Cardiac muscle cell (in vitro differentiated cells and primary cell): ENCODE measurements around the gene ASPN. TPM values are rescaled to one million over a fixed set of nuclear protein-coding genes. Genes with fewer than 3 reads are reported as not detected.

Source experiments
- DNase-seq, 2 donors: peaks; one replicate each; pipeline versions ENCODE4 v3.0.0 to v3.0.0-alpha.2; 2010 to 2017; ENCODE audit warnings: low read depth in 1 of 2, low spot score in 1 of 2
- H3K27ac ChIP-seq: fragments of 200-600 bp; sonication (generic); 2 replicates; pipeline ENCODE4 v1.5.1; 2016
- H3K27me3 ChIP-seq: fragments of 200-600 bp; sonication (generic); 2 replicates; pipeline ENCODE4 v1.6.0; 2016; ENCODE audit warnings: control low read depth
- H3K36me3 ChIP-seq: fragments of 200-600 bp; sonication (generic); 2 replicates; pipeline ENCODE4 v1.5.1; 2016; ENCODE audit warnings: control low read depth
- H3K4me1 ChIP-seq: fragments of 200-600 bp; sonication (generic); 2 replicates; pipeline ENCODE4 v1.8.1; 2017; ENCODE audit warnings: low read depth, mild to moderate bottlenecking, mixed run types
- H3K4me3 ChIP-seq: fragments of 200-600 bp; sonication (generic); 2 replicates; pipeline ENCODE4 v1.5.1; 2016; ENCODE audit warnings: mild to moderate bottlenecking
- H3K9me3 ChIP-seq: fragments of 200-600 bp; sonication (generic); 2 replicates; pipeline ENCODE4 v1.5.1; 2017; ENCODE audit warnings: low read depth, mild to moderate bottlenecking, control low read depth
- polyA plus RNA-seq: library from polyadenylated mRNA; unstranded; fragments of >200 nt; fragmentation: Nextera tagmentation; extraction: Ambion mirVana; gene quantifications from 2 replicates; pipeline ENCODE4 v1.2.1, GENCODE V29; 2016
- total RNA-seq: library from RNA; depleted of rRNA; stranded (reverse); fragments of >200 nt; gene quantifications from 2 replicates; pipeline ENCODE4 v1.2.3, GENCODE V29; 2016
- TF ChIP-seq, protein P1 (sequence below): IDR thresholded peaks from 2 replicates; pipeline ENCODE4 v1.5.1; 2012; ENCODE audit warnings: low read depth, mild to moderate bottlenecking, low read length

Gene ASPN
- total and polyA plus RNA-seq, 2 experiments from 2014 or later, result 0.24 TPM; not detected in 1

DNA sequence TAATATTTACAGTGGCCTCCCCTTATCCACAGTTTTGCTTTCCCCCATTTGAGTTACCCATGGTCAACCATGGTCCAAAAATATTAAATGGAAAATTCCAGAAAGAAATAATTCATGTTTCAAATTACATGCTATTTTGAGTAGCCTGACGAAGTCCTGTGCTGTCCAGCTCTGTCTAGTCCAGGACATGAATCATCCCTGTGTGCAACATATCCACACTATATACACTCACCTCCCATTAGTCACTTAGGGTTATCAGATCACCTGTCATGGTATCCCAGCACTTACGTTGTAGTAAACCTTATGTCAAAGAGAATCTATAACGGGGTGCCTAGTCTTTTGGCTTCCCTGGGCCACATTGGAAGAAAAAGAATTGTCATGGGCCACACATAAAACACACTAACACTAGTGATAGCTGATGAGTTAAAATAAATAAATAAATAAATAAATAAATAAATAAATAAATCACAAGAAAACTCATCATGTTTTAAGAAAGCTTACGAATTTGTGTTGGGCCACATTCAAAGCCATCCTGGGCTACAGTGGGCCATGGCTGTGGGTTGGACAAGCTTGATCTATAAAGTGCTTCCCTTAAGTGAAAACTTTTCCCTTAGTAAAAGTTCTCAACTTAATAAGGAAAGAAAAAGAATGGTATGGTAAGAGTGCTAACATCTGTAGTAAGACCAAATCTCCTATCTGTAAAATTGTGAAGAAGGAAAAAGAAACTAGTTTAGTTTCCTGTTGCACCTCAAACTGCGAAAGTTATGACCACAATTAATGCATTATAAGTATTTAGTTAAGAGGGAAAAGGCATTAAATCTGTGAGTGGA, 42.2 kb downstream of the ASPN start:
- Histone ChIP-seq H3K4me3 (no peak overlapping the region), H3K9me3 (no peaks in the 10 kb centered on the region), H3K36me3 (no peaks in the 10 kb centered on the region), H3K27me3 (no peaks in the 10 kb centered on the region), H3K4me1 (no peaks in the 10 kb centered on the region), H3K27ac (no peak overlapping the region)
- peak in 1 of 2 donors; percentile 18 for DNase-seq
- TF ChIP-seq, protein P1, sequence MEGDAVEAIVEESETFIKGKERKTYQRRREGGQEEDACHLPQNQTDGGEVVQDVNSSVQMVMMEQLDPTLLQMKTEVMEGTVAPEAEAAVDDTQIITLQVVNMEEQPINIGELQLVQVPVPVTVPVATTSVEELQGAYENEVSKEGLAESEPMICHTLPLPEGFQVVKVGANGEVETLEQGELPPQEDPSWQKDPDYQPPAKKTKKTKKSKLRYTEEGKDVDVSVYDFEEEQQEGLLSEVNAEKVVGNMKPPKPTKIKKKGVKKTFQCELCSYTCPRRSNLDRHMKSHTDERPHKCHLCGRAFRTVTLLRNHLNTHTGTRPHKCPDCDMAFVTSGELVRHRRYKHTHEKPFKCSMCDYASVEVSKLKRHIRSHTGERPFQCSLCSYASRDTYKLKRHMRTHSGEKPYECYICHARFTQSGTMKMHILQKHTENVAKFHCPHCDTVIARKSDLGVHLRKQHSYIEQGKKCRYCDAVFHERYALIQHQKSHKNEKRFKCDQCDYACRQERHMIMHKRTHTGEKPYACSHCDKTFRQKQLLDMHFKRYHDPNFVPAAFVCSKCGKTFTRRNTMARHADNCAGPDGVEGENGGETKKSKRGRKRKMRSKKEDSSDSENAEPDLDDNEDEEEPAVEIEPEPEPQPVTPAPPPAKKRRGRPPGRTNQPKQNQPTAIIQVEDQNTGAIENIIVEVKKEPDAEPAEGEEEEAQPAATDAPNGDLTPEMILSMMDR, result no peak

DNA sequence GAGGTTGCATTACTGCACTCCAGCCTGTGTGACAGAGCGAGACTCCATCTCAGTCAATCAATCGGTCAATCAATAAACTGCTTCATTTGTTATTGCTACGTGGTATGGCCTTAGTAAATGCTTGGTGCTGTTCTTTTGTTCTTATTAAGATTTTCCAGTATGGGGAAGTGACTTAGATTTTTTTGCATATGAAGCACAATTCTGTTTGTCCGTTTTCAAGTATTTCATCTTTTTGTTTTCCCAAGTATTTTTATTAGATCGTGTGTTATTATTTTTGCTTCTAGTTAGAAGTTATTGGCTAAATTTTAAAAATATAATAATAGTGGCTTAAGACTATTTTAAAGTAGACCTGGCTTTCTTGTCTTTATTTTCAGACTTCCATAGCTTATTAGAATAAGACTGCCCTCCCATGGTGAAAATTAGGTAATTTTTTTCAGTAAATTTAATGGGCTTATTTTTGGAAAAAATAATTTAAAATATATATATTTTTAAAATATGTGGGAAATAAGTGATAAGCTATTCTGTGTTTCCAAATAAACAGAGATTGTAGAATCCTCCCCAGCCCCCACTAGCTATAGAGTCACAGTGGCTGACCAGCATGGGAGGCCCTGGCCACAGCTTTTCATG, 43.3 kb downstream of the ASPN start:
- H3K4me1 ChIP-seq, result no peaks in the 10 kb centered on the region
- H3K36me3 ChIP-seq, result no peaks in the 10 kb centered on the region
- no peak overlapping the region for H3K27ac ChIP-seq
- H3K27me3 ChIP-seq, result no peaks in the 10 kb centered on the region
- peak in 1 of 2 donors; percentile 55 for DNase-seq
- TF ChIP-seq, protein P1, result peak; percentile 23
- no peak overlapping the region for H3K4me3 ChIP-seq
- no peaks in the 10 kb centered on the region for H3K9me3 ChIP-seq

DNA sequence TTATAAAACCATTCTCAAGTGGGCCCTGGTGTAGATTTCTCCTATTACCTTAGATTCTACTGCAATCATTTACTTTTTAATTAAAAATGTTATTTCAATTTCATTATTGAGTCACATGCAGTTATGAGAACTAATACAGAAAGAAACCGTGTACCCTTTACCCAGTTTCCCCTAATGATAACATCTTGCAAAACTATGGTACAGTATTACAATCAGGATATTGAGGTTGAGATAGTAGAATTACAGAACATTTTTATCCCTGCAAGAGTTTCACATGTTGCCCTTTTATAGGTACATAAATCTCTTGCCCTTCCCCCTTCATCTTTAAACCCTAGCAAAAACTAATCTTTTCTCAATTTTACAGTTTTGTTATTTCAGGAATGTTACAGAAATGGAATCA, 47.0 kb downstream of the ASPN start:
- no peaks in the 10 kb centered on the region for H3K9me3 ChIP-seq
- H3K4me3 ChIP-seq, result no peak overlapping the region
- no peaks in the 10 kb centered on the region for H3K27me3 ChIP-seq
- TF ChIP-seq, protein P1, result no peak
- H3K36me3 ChIP-seq, result no peaks in the 10 kb centered on the region
- no peak overlapping the region for H3K27ac ChIP-seq
- H3K4me1 ChIP-seq, result no peaks in the 10 kb centered on the region
- DNase-seq, result no peak

DNA sequence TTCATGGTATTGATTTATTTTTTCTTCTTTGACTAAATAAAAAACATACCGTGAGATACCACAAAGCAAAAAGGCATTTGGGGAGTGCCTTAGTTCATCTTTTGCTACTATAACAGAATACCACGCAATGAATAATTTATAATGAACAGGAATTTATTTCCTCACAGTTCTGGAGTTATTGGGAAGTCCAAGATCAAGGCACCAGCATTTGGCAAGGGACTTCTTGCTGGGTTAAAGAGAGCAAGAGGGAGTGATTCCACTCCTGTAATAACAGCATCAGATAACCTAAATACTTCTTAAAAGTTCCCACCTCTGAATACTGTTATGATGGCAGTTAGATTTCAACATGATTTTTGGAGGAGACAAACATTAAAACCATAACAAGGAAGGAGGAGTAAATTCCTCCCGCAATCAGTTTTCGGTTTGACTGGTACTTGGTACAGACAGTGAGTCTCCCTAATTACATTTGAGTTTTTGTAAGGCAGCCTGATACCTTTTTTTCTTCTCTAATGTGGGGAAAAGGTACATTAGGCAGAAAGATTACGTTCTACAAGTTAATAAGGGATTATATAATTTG, 49.2 kb downstream of the ASPN start:
- no peak for DNase-seq
- Histone ChIP-seq H3K4me1 (no peaks in the 10 kb centered on the region), H3K4me3 (no peak overlapping the region), H3K27me3 (no peaks in the 10 kb centered on the region), H3K27ac (no peak overlapping the region), H3K9me3 (no peaks in the 10 kb centered on the region), H3K36me3 (no peaks in the 10 kb centered on the region)
- TF ChIP-seq, protein P1, result no peak

DNA sequence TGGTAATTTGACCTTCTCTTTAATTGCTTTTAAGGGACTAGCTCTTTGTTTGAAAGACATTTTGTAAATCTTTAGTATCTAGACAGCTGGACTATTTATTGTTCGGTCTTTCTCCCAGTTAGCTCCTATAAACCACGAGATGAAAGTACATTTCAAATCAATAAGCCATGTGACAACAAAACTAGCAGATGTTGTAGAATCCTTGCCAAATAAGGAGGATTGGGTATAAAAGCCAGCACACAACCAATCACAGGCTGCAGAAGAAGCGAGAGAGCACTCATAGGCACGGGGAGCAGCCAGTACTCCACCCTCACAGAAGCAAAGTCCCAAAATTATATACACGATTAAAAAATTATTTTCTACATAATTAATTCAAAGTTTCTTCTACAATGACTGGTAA, 50.0 kb downstream of the ASPN start:
- no peak overlapping the region for H3K4me3 ChIP-seq
- TF ChIP-seq, protein P1, result no peak
- no peaks in the 10 kb centered on the region for H3K27me3 ChIP-seq
- H3K9me3 ChIP-seq, result no peaks in the 10 kb centered on the region
- no peak overlapping the region for H3K27ac ChIP-seq
- no peaks in the 10 kb centered on the region for H3K4me1 ChIP-seq
- H3K36me3 ChIP-seq, result no peaks in the 10 kb centered on the region
- no peak for DNase-seq
